GM18858 (cell line): Measurements from ENCODE around the gene MFSD6.

Source experiments
- ATAC-seq: cut with Tn5 transposase; IDR thresholded peaks from one replicate; pipeline ENCODE4 v1.9.1; 2021; ENCODE audit not compliant: unreplicated experiment

MFSD6 gene

GRCh38 chr2:190435031-190435670 is 27.0 kb downstream of the MFSD6 start:
- no peak for ATAC-seq

DNA sequence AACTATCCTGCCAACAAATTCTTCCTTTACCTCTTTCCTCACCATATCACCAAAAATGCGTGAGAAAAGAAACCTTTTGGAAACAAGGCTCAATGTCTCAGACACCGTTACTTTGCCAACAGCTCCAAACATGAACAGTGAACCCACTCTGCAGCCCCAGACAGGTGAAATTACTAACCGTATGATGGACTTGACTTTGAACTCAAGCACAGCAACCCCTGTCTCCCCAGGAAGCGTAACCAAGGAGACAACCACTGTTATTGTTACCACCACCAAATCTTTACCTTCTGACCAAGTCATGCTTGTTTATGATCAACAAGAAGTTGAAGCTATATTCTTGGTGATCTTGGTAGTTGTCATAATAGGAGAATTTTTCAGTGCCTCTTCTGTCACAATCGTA is 28.4 kb downstream of the MFSD6 start:
- ATAC-seq = no peak

- ATAC-seq = no peak
Measured at GRCh38 chr2:190440113-190440512, 32.0 kb downstream of the MFSD6 start.

DNA sequence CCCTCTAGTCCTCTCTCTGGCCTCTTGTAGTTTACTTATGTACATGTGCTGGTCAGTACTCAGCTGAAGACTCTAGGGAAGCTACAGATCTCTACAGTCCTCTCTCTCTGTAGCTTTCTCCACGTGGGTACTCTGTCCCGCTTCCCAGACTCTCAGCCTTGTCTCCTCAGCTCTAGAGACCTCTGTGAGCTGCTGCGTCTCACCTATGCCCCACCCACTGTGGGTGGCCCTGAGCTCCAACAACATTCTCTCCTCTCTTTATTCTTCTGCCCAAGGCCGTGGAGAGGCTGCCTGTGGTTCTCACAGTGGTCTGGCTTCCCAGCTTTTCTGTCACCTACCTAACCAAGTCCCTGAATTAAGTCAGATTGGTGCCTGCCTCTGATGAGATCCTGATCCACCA is 33.4 kb downstream of the MFSD6 start:
- ATAC-seq = no peak

GRCh38 chr2:190443055-190443454 is 34.9 kb downstream of the MFSD6 start:
- ATAC-seq = no peak

GRCh38 chr2:190443778-190444481 is 35.8 kb downstream of the MFSD6 start:
- no peak for ATAC-seq

- no peak for ATAC-seq
Measured at GRCh38 chr2:190444976-190445375, 36.8 kb downstream of the MFSD6 start.

GRCh38 chr2:190446193-190446592 is 38.0 kb downstream of the MFSD6 start:
- no peak for ATAC-seq

- ATAC-seq = no peak
Measured at GRCh38 chr2:190446750-190447516, 38.8 kb downstream of the MFSD6 start.

DNA sequence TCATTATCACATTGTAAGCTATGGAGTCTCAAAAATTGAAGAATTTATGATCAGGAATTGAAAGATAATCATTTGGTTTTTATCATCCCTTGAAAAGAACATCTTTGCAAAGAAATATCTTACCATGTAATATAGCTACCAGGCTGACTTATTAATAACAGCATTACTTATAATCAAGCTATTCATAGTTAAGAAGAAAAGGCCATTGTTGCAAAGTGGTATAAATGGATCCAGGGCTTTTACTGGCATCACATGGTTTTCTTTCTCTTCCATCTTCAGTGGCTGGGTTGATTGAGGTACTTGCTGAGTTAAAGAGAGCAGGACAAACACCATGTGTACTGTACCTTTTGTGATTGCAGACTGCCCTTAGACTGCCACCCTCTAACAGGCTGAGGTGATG is 39.6 kb downstream of the MFSD6 start:
- ATAC-seq = no peak

DNA sequence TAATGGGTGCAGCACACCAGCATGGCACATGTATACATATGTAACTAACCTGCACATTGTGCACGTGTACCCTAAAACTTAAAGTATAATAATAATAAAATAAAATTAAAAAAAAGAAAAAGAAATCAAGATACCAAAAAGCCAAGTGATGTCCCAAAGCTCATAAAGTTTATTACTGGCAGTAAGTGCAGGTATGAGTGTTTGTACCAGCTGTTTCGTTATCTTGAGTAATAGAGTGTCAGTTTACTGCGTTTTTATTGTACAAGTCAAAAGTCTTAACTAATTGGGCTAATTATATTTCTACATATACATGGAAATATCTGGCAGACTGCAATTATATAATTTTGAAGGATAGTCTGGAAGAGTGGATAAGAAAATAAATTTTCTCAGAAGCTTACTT is 41.8 kb downstream of the MFSD6 start:
- ATAC-seq = no peak

- ATAC-seq = no peak
Measured at GRCh38 chr2:190450363-190450762, 42.2 kb downstream of the MFSD6 start.

DNA sequence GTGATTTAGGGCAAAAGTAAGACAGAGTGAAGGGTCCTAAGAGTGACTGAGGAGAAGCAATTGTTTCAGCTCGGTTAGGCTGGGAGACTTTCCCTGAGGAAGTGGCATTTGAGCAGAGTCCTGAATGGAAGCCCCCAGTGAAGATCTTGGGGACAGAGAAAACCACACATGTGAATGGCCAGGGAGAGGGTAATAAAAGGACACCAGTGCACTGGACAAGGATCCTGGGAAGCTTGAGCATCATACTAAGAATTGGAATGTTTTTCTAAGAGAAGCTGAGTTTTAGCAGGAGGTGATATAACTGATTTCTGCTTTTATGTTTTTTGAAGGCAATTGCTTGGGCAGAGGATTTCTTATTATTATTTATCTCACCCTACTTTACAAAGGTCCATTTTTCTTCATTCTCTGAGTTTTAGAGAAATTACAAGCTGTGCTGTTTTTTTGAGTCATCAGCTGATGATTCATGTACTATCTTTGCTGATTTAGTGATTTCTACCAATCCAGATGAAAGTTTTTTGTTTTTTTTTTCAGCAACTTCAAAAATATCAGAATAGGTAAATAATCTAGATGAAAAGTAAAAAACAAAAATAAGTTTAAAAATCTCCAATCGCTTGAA is 43.5 kb downstream of the MFSD6 start:
- no peak for ATAC-seq

GRCh38 chr2:190452433-190452832 is 44.3 kb downstream of the MFSD6 start:
- no peak for ATAC-seq

GRCh38 chr2:190454795-190455194 is 46.6 kb downstream of the MFSD6 start:
- no peak for ATAC-seq

GRCh38 chr2:190455358-190456095 is 47.4 kb downstream of the MFSD6 start:
- ATAC-seq = no peak

DNA sequence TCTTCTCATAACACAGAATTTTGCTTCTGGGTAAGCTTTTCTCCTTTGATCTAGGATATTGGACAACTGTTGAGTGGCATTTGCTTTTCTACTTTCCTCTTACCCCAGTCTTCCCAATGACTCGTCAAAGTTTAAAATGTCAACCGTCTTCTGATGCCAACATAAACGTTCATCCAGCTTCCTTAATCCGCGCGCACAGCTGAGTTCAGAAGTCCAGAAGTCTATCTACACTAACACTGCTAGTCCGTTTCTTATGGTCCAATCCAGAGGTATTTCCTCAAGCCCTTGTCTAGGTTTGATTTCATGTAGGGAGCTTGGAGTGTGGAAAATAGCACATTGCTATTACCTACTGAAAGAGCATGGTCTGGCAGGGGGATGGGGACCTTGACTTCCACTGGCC is 48.7 kb downstream of the MFSD6 start:
- ATAC-seq = no peak

GRCh38 chr2:190457256-190457655 is 49.1 kb downstream of the MFSD6 start:
- ATAC-seq = no peak

GRCh38 chr2:190458352-190459107 is 50.4 kb downstream of the MFSD6 start:
- no peak for ATAC-seq

- no peak for ATAC-seq
Measured at GRCh38 chr2:190459881-190460280, 51.7 kb downstream of the MFSD6 start.
